22Rv1 (cell line): Measurements from ENCODE around the gene IL13RA2.
A peak's percentile ranks its signal among the peaks of the same experiment; 100 is the strongest.

Experiments used
- H3K27ac ChIP-seq: fragments of 450-650 bp; 2 replicates; pipeline ENCODE4 v1.5.1; 2017
- CTCF ChIP-seq: fragments of 450-650 bp; IDR thresholded peaks from 2 replicates; pipeline ENCODE4 v1.5.1; 2017; ENCODE audit warnings: mild to moderate bottlenecking
- ZFX ChIP-seq: fragments of 450-650 bp; IDR thresholded peaks from 2 replicates; pipeline ENCODE4 v1.6.1; 2017; ENCODE audit warnings: antibody characterized with exemption, borderline replicate concordance

IL13RA2 gene

GRCh38 chrX:114959729-114960128 lies 57.7 kb downstream of the IL13RA2 start:
- H3K27ac ChIP-seq, result no peak overlapping the region
- no peak for TF ChIP-seq ZFX
- TF ChIP-seq CTCF, result peak; percentile 42
